ENCODE measurements around the gene HEY2.

DNA sequence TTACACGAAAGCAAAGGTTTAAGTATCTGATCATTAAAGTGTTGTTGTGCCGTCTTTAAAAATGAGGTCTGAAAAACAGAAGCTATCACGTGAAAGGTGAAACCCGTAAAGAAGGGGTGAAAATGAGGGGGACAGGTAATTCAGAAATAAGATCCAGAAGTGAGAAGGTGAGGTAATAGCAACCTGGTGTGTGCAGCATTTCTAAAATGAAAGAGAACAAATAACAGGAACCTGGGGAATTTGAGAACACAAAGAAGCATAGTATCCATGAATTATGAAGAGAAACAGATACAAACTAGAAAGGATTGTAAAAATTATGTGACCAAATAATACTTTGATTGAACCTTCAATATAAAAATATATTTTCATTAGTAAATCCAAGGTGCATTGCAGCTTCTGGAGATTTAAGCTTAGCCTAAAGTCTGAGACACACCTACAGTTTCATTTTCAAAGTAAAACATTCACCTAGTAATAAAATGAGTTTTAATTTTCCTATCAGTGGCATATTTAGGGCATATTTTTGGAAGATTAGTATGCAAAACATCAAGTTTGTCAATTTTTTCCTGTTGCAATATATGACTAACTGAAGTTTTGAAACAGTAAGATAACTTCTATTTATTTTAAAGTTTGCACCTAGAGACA is 1.4 kb downstream of the HEY2 start:
- TF ChIP-seq GATA3 (IDR thresholded peaks at IDR 0.05; ENCODE audit: low read depth, low read length): no peak
- TF ChIP-seq GATA2 (IDR thresholded peaks at IDR 0.05; ENCODE audit: low read depth, low read length): no peak

All from SH-SY5Y (cell line).